HG03108 (cell line): ENCODE measurements around the gene TSC22D2.
"Not testable (repeated sequence)": the region's sequence is repeated elsewhere in the genome, so short reads cannot be mapped to it uniquely, and the experiment has no call there.

ENCODE experiments used
- ATAC-seq: cut with Tn5 transposase; IDR thresholded peaks from one replicate; pipeline ENCODE4 v1.9.1; 2021; ENCODE audit warnings: moderate library complexity; ENCODE audit not compliant: unreplicated experiment

TSC22D2 gene

GRCh38 chr3:150479370-150479769 is 71.3 kb downstream of the TSC22D2 start:
- ATAC-seq, result no peak

GRCh38 chr3:150480877-150481276 is 72.8 kb downstream of the TSC22D2 start:
- ATAC-seq, result no peak

- ATAC-seq, result no peak
These were observed 75.1 kb downstream of the TSC22D2 start for GRCh38 chr3:150483226-150483625.

GRCh38 chr3:150484410-150484809 is 76.3 kb downstream of the TSC22D2 start:
- ATAC-seq, result no peak

GRCh38 chr3:150488867-150489266 is 80.8 kb downstream of the TSC22D2 start:
- ATAC-seq, result no peak

- ATAC-seq, result no peak
These were observed 82.3 kb downstream of the TSC22D2 start for GRCh38 chr3:150490277-150490986.

GRCh38 chr3:150494411-150494977 is 86.4 kb downstream of the TSC22D2 start:
- ATAC-seq, result no peak

- no peak for ATAC-seq
These were observed 87.1 kb downstream of the TSC22D2 start for GRCh38 chr3:150495149-150495548.

- no peak for ATAC-seq
These were observed 87.6 kb downstream of the TSC22D2 start for GRCh38 chr3:150495563-150496168.

GRCh38 chr3:150497956-150498355 is 89.9 kb downstream of the TSC22D2 start:
- ATAC-seq, result no peak

GRCh38 chr3:150500960-150501359 is 92.9 kb downstream of the TSC22D2 start:
- not testable (repeated sequence) for ATAC-seq

GRCh38 chr3:150503402-150504099 is 95.5 kb downstream of the TSC22D2 start:
- ATAC-seq, result no peak

GRCh38 chr3:150504483-150504882 is 96.4 kb downstream of the TSC22D2 start:
- ATAC-seq, result no peak

GRCh38 chr3:150508401-150508800 is 100.3 kb downstream of the TSC22D2 start:
- ATAC-seq, result no peak

- ATAC-seq, result no peak
These were observed 101.7 kb downstream of the TSC22D2 start for GRCh38 chr3:150509780-150510179.

- ATAC-seq, result no peak
These were observed 103.2 kb downstream of the TSC22D2 start for GRCh38 chr3:150511122-150511821.

- no peak for ATAC-seq
These were observed 107.1 kb downstream of the TSC22D2 start for GRCh38 chr3:150515210-150515609.
